Stimulated activated CD8-positive, alpha-beta memory T cell treated with anti-CD3 and anti-CD28 coated beads, Interleukin-4, amount 100 ng/mL, for 48 hours (primary cell): Measurements from ENCODE around the gene NTM.

Experiments
- DNase-seq: peaks from one replicate; pipeline ENCODE4 v3.0.0-alpha.2; 2020

NTM gene

DNA sequence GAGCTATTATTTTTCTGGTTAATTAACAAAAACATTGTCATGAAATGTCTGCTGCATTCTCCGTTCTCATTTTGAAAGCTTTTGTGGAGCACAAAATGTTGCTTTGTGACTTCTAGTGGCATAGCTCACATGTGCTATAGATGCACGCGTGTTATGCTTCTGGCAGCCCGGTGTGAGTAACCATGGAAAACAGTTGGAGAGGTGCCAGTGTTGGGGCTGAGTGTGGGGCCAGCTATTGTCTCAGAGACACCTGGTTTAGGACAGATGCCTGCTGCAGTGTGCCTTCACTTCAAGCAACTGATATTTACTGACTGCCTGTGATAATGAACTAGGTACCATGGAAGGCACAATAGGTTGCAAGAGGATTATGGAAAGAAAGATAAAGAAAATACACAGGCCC is 760.6 kb downstream of the NTM start:
- no peak for DNase-seq

DNA sequence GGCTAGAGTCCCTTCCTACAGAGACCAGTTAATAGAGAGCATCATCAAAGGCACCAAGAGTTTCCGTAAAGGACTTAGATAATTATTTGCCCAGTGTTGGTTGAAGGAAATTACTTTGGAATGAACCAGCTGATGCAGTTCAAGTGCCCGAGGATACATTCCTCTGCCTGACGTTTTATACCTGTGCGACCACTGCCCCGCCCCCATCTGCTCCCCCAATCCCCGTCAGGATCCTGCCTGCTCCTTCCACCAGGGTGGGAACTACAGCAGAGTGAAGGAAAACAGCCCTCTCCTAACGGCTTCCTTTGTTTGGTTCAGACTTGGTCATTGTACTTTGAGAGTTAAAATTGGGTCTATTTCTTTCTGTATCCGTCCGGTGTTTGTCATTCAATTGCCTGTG is 761.5 kb downstream of the NTM start:
- no peak for DNase-seq

DNA sequence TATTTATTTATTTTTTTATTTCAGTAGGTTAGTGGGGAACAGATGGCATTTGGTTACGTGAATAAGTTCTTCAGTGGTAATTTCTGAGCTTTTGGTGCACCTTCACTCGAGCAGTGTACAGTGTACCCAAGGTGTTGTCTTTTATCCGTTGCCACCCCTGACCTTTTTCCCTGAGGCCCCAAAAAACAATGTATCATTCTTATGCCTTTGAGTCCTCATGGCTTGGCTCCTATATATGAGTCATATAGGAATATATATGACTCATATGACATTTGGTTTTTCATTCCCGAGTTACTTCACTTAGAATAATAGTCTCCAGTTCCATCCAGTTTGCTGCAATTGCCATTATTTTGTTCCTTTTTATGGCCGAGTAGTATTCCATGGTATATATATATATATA is 763.9 kb downstream of the NTM start:
- DNase-seq: no peak

DNA sequence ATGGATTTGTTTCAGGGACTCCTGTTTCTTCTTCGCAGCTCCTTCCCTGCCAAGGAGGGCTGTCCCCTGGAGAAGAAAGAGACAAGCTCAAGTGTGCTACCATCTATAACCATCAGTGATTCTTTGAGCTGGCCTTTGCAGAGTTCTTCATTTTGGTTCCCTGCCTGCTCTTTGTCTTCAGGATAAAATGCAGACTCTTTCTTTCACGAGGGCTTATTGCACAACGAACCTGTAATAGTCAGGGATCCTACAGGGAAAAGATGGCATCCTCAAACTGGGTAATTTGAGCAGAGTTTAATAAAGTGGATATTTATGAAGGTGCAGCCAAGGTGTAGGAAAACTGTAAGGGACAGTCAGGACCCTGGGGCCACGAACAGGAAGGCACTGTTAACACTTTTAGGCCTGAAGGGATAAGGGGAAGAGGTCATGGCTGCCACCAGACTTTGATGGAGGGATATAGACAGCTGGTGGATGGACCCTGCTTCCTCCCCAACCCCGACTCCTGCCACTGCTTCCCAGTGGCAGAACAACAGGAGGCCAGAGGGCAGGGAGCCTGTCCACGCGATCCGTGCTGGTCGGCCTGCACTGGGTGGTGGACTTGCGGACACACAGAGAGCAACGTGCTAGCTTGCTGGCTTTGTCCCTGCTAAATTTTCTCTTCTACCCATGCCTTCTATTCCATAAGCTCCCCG is 767.0 kb downstream of the NTM start:
- no peak for DNase-seq

DNA sequence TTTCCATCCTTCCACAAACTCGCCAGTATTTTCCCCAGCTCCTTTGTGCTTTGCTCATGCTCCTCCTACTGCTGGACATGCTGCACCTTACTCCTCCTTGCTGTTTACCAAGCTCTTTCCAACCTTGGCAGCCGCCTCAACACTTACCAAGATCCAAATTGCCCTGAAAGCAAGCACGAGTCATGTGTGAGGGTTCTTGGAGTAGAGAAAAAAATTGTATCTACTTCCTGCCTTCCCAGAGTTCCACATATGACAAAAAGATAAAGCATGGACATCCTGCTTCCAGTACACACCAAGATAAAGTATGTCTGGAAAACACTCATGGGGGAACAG is 767.5 kb downstream of the NTM start:
- DNase-seq: no peak

DNA sequence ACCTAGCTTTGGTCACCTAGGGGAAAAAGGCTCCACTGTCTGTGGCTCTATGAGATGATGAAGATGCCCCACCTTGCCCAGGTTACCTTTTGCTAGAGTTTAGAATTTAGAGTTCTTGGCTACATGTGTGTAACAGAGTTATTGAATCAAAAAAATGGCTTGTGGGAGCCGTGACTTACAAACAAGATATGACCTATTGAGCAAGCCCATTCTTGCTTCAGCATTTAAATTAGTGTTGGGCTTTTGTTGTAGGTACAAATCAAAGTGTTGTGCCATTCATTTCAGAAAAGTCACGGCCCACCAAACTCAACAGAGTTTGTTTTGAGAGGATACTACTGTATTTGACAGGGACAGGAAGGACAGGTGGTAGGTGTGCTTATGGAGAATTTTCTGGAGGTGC is 768.8 kb downstream of the NTM start:
- no peak for DNase-seq

DNA sequence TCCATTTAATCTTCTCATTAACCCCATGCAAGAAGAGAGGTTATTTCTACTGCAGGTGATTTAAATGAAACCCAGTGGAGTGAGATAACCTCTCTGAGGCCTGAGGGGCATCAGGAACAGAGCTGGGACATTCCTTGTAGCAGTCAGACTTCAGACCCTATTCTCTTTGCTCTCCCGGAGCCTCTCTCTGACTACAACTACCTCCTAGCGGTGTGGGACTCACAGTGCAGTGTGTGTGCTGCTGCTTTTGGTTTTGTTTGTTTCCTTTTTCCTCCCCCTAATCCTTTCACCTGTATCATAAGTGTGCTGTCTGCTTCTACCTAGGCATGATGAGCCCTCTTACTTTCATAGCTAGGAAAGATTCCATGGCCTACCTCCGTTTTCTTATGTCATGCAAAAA is 769.6 kb downstream of the NTM start:
- DNase-seq: no peak

DNA sequence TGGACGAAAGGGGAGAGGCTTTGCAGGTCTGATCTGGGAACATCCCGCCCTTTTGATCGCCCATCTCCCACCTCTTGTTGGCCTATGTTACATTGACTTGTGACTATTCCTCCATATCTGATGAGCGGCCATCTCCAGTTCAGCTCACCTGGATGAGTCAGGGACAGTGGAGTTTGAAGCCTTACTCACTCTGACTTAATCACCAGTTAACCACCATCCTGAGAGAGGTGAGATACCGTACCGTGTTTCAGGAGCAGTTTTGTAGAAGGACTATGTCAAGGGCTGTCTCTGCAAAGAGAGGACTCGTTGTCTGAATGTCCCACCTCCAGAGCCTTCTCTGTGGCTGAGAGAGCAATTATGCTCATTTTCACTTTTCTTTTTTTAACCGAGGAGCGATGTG is 771.7 kb downstream of the NTM start:
- DNase-seq: no peak

DNA sequence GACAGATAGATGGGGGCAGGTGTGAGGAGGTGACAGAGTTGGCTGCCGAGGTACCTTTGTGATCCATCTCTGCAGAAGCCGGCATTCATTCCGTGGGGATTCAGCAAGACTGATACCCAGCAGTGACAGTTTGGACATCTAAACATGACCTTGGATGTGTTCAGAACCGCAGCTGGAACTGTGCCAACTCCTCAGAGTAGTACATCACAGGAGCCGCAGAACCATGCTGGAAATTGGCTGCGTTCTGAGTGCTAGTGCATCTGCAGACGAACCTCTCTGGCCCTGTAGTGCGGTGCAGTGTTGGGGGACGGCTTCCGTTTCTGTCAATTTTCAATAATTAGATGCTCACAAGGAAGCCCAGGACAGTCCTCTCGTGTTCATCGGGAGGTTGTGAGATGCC is 772.1 kb downstream of the NTM start:
- no peak for DNase-seq

DNA sequence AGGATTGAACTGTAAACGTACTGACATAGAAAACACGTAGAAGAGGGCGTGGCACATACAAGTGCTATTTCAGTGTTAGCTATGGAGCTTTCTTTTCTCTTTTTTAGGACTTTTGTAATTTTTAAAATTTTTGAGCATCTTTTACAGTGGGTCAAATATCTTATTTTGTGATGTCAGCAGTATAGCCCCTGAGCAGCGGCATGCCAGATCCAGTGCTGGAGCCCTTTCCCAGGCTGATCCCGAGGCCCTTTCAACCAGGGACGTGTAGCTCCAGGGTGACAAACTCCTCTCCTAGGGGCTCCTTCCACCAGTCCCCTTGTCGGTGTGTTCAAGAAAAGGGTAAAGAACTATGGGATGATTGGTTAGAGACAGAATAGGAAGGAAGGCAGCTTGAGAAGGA is 777.0 kb downstream of the NTM start:
- no peak for DNase-seq

DNA sequence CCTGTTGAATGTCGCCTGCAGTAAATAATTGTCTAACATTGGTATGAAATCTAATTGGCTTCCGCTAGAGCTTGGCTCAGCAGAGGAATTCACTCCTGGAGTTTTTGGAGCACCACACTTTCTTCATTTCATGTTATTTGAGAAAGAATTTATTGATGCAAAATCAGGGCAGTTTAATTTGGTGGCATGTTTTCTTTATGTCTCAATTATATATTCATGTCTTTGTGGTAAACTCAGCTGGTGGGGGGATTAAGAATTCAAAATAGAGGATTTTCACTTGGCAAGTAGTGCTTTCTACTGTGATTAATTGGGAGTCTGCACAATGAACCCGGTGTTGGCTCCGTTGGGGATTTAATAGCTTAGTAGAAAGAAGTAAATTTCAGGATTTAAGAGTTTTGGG is 784.4 kb downstream of the NTM start:
- DNase-seq: no peak

DNA sequence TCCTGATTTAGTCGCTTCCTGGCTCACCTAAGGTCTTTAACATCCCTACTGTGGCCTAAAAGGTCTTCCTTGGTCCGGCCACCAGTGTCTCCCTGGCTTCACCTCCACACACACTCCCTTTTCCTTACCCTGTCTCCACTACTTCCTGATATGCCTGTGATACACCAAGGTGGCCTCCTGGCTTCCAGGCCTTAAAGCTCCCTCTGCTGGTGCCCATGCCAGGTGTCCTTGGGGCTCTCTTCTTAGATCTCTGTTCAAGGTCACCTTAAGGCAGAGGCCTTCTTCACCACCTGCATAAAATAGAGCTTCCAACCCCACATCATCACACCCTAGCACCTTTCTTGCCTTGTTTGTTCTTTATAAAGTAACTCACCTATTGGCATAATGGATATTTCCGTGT is 787.7 kb downstream of the NTM start:
- no peak for DNase-seq

DNA sequence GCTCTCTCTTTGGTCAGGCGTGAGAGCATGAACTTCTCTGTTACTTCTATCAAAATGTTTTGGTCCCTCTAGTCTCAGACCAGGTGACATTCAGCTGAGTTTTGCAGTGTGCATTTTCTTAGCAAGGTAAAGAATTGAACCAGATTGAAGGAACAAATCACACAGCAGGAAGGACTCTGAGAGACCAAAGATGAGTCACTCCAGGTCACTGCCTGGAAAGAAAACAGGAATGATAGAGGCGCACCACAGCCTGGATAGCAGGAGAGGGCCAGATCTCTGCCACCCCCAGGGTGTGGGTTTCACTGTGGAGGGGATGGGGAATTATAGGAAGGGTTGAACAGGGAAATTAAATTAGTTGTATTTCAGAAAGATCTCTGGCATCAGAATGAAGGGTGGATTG is 788.3 kb downstream of the NTM start:
- DNase-seq: no peak

DNA sequence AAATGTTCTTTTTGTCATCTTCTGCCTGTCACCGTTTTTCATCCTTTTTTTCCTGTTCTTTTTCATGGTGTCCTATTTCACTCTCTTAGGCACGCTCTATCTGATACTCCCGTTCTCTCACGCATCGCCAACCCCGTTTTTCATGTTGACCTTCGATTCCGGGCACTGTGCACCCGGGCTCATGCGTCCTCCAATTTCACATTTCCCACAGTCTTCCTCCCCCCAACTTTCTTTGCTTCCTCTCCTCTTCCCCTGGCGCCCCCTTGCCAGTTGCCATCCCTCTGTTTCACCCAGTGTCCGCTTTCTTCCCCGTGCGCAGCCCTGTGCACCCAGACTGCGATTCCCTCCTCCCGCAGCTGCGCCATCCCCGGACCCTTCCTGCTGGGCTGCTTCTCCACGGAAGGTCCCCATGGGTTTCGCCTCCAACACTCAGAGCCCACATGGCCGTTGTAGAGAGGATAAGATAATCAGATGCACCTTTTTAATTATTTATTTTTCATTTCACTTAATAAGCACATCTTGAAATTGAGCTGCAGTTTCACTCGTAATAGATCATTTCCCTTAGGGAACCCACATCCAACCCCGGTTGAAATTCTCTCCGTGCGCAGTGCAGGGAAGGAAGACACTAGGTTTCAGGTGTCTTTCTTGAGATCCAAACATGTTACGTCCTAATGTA is 791.1 kb downstream of the NTM start:
- no peak for DNase-seq

DNA sequence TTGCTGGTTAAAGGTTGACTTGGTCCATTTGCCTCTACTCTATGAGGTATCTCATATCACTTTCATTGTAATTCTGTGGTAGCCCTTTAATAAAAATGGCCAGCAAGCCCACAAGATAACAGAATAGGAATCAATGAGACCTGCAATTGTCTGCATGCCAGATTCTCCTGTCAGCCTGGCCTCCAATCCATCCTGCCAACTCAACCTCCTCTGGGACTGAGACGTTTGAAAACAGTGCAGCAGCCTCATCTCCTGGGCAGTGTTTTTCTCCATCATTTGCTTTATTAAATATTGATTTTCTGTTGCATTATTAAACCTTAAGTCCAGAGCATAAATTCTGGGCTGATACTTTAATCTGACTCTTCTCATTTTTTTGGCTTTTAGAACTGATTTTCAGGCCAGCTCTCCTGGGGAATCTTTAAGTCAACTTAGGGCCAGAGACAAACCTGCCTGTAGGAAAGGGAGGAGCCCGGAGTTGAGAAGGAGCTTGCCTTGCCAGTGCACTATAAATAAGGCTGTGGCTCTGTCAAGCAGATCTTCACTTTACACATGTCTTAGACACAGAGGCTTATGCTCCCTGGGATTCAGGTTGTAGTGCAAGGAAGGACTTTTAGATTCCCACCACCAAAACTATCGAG is 798.0 kb downstream of the NTM start:
- no peak for DNase-seq

DNA sequence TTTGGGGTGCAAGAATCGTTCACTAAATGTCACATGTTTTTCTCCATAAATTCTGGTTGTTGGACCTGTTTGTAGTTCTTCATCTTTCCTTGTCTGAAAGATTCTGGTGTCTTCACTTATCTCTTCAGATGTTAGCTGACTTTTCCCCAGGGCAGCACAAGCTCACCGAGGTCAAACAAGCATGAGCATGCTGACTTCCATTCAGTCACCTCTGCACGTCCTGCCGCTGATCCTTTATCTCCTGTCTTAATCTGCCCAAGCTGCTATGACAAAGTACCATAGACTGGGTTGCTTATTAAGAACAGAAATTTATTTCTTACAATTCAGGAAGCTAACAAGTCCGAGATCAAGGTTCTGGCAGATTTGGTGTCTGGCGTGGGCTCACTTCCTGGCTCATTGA is 800.6 kb downstream of the NTM start:
- no peak for DNase-seq

DNA sequence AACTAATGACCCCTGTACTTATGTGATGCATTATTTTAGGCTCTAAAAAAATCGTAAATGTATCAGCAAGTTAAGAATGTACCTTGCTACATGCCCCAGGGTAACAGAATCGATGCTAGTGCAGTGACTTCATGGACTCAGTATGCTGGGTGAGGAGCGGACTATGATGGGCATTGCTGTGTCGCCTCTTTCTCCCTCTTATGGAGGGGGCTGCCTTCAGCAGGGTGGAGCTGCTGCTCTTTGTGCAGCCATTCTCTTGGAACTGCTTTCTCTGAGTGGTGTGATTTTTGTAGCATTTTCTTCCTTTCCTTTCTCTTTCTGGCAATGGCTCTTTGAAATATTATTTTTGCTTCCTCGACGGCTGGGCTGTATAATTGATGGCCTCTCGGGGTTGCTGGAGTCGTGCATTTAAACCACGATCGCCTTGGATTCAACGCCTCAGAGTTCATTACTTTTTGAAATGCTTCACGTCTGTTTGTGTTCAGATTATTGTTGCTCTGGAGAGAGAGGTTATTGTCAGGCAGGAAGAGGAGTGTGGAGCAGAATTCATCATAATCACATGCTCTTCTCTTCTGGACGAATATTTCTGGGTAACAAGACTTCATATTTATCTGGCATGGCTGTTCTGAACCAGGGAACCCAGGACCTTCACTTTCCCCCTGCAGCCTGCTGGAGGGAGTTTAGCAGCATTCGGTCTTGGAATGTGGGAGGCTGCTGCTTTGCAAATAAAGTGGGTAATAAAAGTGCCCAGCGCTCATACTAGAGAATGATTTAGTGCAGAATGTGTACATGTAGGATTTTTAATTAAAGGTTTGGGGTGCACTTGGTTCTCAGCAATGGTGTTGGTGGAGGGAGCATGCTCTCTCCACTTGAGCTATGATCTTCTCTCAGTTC is 804.2 kb downstream of the NTM start:
- DNase-seq: no peak

DNA sequence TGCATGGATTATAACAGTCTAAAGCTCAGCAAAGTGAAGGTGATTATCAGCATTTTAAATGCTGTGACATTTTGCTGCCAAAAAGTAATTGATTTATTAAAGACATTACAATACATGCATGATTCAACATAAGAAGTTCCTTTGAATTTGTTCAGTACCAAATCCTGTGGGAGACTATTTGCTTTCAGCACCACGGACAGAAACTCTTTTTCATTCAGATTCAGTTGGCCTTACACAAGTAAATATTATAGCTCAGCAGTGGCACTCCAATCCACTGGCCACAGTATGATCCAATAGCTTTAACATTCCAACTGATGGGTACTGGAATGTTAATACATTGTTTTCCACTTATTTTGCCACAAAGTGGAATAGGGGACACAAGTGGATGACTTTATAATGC is 806.7 kb downstream of the NTM start:
- no peak for DNase-seq

DNA sequence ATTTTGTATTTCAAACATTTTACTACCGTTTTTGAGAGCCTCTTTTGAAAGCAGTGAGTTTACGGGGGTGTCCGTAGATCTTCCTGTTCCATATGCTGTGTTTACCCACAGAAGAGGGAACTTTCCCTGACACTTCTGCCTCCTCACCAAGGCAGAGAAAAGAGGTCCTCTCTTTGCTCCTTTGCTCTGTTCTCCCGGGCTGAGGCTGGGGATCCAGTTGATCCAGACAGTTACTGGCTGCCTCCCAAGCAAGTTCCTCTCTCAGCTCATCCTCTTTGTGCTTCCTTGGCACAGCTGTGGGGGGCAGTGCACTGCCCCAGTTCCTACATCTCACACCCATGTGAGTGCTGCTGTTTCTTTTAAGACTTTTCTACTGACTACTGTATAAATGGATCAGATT is 813.7 kb downstream of the NTM start:
- DNase-seq: no peak

DNA sequence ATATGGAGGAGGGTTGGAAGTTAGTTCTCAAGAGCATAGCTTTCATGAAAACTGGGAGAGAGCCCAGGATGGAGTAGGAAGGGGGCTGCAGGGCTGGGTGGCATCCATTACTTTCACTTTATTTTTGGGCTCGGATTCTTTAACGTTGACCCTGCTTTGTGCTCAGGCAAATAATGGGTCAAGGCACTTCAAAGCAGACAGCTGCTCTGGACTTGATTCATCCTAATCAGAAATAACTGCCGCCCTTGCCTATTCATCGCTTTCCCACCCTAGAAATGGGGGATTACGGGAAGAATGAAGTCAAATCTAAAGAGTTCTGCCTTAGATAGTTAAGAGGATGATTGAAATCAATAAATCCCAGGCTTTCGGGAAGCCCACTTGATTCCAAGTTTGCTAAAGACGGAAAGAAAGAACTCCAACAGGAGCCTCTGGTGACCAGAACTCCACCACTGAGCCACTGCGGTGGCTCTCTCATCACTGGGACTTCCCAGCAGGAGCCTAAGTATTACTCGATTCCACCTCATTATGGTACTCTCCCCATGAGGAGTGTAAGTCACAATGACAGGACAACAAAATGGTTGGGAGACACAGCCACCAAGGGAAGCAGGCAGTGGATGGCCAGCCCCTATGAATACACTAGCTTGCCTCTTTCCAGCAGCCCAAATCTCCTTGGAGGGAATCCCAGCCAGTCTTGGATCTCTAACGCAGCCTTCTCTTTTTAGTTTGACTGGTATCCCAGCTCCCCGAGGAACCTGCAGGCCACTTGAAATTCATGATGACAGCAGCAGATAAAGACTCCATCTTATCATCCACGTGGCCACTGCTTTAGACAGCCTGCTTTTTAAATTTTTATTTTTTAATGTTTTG is 815.5 kb downstream of the NTM start:
- no peak for DNase-seq

DNA sequence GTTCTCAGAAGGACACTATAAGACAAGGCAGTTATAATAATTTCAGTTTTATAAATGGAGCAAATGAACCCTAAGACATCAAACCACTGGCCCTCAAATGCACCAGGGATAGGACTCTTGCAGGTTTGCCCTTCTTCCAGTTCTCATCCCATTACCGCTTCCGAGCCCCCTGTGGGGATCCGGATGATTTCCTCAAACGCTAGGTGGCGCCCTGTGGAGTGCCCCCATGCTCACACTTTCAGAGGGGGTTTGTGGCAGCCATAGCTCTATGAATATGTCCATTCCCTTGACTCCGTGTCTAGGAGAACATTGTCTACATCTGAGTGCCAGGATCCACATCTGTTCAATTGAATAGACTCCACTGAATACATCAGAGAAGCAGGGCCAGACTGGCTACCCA is 816.3 kb downstream of the NTM start:
- DNase-seq: no peak

DNA sequence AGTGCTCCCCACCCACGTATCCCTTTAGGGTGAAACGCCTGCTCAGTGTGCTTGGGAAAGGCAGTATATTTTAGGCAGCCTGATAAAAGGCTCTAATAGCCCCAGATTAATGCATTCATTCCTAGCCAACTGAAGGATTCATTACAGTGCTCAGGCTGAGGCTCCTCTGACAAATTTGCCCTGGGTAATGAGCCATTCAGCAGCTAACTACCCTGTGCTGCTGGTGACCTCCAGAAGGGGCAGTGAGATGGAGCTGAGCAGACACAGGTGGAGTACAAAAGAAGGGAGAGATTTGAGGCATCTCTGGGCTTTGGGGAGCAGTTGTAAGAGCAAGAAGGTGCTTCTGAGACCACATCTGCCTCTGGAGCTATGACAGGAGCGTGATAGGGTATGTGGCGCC is 817.0 kb downstream of the NTM start:
- no peak for DNase-seq

DNA sequence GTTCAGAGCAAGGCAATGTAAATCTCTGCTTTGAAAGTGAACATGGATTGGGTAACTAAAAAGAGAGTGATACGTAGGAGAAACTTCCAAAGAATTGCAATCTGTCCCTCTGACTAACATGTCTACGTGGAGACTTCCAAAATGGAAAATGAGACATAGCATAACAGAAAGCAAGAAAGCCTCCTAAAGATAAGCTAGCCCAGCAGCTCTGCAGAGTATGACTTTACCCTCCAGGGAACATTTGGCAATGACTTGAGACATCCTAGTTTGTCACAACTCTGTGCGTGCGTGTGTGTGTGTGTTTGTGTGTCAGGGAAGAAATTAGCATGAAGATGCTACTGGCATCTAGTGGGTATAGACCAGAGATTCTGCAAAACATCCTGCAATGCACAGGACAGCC is 817.4 kb downstream of the NTM start:
- DNase-seq: no peak
